Measurements from ENCODE around the gene PUS10.
"Not testable (repeated sequence)": the region's sequence is repeated elsewhere in the genome, so short reads cannot be mapped to it uniquely, and the experiment has no call there.

PUS10 gene

DNA sequence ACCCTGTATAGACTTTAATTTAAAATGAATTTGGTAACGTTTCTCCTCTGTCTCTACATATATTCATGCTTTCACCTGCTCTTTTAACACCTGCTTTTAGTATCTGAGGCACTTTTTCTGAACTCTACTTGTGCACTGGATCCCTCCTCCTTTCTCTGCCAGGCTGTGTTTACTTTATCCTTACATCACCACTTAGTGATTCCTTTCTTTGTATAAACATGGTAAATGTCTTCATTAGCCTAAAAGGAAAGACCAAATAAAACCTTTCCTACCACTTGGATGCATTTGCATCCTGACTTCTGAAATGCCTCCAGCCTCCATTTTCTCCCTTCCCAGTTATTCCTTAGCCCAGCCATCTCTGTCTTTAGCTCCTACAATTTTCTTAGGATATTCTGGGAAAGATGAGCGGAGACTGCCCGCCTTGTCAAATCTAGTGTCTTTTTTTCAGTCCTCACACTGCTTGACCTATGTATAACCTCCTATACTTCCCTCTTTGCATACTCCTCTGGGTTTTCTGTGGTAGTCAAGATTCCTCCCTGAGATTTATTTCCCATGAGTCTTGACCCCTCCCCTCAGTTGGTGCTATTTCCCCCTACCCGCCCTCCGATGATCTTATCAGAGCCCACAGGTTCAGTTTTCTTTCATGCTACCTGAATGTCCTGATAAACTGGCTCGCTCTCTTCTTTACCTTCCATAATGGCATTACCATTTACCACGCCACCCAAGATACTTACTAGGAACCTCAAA is 91.9 kb downstream of the PUS10 start:
- DNase-seq, result no peak

DNA sequence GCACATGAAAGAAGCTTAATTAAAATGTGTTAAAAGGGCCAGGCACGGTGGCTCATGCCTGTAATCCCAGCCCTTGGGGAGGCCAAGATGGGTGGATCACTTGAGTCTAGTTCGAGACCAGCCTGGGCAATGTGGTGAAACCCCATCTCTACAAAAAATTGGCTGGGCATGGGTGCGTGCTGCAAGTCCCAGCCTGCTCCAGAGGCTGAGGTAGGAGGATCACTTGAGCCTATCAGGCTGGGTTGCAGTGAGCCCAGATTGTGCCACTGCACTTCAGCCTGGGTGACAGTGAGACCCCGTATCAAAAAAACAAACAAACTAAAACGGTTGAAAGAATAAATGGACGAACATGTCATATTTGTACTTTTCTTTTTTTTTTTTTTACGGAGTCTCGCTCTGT is 110.7 kb downstream of the PUS10 start:
- no peak for DNase-seq

DNA sequence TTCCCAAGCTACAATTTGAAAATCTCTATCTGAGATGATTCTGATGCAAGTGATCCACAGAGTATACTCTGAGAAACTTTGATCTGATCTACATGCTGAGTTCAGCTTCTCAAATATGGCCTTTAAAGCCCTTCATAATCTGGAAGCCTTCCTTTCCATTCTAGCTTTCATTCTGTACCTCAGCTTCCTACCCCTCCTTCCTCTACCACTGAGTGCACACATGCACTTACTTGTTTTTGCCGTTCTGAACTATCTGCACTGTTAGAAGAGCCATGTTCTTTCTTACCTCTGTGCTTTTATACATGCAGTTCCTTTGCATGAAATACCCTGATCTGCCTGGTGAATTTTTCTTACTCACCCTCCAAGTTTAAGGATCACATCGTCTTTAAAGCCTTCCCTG is 111.7 kb downstream of the PUS10 start:
- no peak for DNase-seq

DNA sequence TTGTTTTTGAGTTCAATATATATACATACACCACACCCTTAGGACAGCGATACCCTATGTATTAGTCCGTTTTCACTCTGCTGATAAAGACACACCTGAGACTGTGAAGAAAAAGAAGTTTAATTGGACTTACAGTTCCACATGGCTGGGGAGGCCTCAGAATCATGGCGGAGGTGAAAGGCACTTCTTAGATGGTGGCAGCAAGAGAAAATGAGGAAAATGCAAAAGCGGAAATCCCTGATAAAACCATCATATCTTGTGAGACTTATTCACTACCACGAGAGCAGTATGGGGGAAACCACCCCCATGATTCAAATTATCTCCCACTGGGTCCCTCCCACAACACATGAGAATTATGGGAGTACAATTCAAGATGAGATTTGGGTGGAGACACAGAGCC is 112.2 kb downstream of the PUS10 start:
- DNase-seq, result not testable (repeated sequence)

DNA sequence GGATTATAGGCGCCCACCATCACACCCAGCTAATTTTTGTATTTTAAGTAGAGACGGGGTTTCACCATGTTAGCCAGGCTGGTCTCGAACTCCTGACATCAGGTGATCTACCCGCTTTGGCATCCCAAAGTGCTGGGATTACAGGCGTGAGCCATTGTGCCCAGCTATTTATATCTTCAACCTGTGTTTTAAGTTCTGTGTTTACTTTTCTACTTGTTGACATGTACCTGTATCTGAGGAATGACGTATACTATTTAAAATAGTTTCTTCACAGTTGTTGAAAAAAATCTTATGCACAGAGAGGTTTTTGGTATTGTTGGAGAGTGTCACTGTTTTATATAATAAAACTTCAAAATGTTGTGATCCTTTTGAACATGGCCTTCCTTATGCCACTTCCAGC is 116.8 kb downstream of the PUS10 start:
- DNase-seq, result not testable (repeated sequence)

DNA sequence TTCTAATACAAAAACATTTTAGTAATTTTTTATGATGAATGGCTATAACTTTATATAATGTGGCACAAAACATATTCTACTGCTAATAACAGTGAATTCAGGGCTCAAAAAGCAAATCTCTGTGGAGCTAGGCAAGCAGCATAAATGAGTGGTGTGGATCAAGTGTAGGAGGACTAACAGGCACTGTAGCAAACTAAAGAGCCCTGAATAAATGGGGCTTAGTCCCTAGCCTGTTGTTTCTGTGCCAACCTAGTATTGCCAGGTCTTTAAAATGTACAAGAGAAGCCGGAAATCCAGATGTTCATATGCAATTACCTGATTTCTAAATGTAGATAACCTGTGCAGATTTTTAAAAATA is 118.2 kb downstream of the PUS10 start:
- DNase-seq, result no peak

DNA sequence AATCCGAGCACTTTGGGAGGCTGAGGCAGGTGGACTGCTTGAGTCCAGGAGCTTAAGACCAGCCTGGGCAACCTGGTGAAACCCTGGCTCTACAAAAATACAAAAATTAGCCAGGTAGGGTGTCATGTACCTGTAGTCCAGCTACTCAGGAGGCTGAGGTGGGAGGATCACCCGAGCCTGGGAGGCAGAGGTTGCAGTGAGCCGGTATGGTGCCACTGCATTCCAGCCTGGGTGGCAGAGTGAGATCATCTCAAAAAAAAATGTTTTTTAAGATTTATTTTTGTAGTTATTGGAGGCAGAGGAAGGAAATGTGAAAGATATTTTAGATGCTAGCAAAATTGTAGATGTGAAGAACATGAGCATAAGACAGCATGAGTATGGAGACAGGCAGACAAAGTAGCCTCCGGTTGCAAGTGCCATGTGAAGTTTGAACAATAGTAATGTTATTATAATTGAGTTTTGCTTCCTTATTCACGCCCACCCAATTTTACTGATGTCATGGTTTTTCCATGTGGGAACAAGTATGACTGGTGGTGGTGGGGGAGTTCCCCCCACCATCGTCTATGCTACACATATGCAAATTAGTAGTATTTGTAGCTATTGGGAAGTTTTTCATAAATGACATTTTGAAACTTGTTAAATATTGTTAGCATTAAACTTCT is 118.7 kb downstream of the PUS10 start:
- DNase-seq, result peak; percentile 14

DNA sequence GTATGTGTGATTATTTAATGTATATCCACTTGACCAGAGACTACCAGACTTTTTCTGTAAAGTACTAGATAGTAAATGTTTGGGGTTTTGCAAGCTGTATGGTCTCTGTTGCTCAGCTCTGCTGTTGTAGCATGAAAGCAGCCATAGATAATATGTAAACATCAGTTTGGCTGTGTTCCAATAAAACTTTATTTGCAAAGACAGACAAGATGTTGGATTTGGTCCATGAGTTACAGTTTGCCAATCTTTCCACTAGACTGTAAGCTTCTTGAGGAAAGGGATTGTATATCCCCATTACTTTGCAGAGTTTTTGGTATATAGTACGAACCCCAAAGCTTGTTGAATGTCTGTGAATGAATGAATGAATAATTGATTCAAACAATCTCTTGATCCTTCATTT is 119.5 kb downstream of the PUS10 start:
- DNase-seq, result no peak

Data from stimulated activated CD4-positive, alpha-beta T cell treated with anti-CD3 and anti-CD28 coated beads, Interleukin-4, amount 100 ng/mL, for 1 hour (primary cell).